GM18873 (cell line): Measurements from ENCODE around the gene TNKS1BP1.
"Not testable (repeated sequence)": the region's sequence is repeated elsewhere in the genome, so short reads cannot be mapped to it uniquely, and the experiment has no call there.

Experiments
- ATAC-seq: cut with Tn5 transposase; IDR thresholded peaks from one replicate; pipeline ENCODE4 v1.9.1; 2021; ENCODE audit warnings: mild to moderate bottlenecking, moderate library complexity, moderate number of reproducible peaks; ENCODE audit not compliant: unreplicated experiment, low FRiP score

TNKS1BP1 gene, protein sequence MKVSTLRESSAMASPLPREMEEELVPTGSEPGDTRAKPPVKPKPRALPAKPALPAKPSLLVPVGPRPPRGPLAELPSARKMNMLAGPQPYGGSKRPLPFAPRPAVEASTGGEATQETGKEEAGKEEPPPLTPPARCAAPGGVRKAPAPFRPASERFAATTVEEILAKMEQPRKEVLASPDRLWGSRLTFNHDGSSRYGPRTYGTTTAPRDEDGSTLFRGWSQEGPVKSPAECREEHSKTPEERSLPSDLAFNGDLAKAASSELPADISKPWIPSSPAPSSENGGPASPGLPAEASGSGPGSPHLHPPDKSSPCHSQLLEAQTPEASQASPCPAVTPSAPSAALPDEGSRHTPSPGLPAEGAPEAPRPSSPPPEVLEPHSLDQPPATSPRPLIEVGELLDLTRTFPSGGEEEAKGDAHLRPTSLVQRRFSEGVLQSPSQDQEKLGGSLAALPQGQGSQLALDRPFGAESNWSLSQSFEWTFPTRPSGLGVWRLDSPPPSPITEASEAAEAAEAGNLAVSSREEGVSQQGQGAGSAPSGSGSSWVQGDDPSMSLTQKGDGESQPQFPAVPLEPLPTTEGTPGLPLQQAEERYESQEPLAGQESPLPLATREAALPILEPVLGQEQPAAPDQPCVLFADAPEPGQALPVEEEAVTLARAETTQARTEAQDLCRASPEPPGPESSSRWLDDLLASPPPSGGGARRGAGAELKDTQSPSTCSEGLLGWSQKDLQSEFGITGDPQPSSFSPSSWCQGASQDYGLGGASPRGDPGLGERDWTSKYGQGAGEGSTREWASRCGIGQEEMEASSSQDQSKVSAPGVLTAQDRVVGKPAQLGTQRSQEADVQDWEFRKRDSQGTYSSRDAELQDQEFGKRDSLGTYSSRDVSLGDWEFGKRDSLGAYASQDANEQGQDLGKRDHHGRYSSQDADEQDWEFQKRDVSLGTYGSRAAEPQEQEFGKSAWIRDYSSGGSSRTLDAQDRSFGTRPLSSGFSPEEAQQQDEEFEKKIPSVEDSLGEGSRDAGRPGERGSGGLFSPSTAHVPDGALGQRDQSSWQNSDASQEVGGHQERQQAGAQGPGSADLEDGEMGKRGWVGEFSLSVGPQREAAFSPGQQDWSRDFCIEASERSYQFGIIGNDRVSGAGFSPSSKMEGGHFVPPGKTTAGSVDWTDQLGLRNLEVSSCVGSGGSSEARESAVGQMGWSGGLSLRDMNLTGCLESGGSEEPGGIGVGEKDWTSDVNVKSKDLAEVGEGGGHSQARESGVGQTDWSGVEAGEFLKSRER (N-terminal part only)

DNA sequence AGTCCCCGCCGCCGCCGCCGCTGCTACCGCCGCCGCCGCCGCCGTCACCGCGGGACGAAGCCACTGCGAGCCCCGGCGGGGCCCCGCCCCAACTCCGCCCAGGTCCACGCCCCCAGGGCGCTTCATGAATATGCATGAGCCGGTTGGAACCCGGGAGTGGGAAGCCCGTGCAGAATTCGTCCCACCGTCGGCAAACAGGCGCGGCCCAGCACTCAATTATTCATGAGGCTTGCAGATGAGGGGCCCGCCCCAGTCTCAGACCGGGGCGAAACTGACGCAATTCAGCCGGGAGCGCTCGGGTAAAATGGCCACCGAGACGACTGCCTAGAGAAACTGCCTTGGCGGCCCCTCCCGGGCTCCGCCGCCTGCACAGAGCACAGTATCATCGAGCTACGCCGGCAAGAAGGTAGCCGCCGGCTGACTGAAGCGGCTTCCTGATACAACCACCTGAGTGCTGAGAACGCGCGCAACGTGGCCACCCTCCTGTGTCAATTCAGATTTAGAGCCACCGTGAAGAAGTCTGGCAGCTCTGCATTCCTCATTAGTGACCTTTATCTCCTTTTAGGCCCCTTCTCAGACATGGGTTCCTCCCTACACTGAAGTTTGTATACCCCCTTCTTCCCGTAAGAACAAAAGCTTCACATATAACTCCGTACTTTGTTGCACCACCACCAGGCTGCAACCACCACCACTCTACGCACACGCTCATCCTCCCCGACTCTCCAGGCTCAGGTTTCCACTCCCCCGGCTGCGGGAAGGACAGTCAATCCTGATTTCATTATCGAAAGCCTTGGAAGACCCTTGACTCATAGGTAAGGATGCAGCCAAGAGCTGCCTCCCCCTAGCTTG lies at the start of gene TNKS1BP1:
Gene TNKS1BP1 (minus strand): TSS at position 67 of the 849 bp plus-strand sequence. CDS start 3,067 bp downstream, outside the sequence.
- ATAC-seq, result peak; percentile 88

DNA sequence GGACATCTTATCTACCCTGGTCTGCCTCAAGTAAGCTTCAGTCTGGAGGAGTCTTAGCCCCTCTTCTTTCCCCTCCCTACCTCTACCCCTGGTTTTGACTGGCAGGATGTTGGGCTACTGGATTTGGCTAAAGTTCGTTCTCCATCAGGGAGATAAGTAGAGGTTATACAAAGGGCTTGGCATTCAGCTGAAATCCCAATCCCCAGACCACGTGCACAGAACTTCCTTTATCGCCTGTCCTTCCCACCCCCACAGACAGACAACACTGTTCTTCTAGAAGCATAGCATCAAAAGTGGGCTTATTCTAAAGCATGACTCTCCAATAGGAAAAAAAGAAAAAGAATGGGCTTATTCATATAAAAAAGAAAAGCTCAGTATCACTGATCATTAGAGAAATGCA lies 48.4 kb upstream of the TNKS1BP1 start:
- no peak for ATAC-seq

DNA sequence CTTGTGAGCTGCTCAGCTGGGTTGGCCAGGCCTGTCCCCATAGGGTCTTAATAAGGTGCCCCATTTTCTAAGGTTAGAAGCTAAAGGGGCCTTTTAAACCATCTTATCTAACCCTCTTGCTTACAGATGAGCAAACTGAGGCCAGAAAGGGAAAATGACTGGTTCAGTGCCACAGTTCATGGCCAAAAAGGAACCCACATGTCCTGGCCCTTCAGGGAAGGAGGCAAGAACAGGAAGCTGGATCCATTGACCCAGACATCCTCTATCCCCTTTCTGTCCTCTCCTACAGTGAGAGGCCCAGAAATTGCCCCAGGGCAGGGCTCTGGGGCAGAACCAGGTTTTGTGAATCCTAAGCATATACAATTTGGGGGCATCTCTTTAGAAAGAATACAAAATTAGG lies 46.2 kb upstream of the TNKS1BP1 start:
- no peak for ATAC-seq

DNA sequence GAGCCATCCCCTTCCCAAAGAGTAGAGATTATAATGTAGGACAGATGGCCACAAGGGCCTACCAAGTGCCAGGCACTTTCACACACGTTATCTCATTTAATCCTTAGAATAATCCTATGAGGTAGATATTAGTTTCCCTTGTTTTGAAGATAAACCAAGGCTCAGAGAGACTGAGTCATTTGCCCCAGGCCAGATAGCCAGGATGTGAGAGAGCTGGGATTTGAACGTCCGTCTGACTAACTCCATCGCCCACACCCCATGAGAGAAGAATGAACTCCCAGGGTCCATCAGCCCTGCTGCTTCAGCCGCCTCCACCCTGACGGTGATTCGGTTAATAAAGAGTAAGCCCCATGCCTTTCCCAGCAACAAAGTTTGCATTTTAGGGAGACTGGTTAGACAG lies 45.5 kb upstream of the TNKS1BP1 start:
- no peak for ATAC-seq

DNA sequence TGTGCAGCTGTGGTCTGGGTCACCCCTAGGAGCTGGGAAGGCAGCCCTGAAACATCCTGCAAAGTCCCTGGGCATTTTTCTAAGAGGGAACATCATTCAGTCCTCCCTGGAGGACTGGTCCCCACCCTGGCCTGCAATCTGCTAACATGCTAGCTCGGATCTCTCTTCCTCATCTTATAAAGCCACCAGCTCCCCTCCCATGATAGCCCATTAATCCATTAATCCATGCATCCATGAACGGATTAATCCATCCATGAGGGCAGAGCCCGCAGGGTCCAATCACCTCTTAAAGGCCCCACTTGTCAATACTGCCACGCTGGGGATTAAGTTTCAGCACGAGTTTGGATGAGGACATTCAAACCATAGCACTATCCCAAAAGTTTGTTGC lies 44.1 kb upstream of the TNKS1BP1 start:
- no peak for ATAC-seq

DNA sequence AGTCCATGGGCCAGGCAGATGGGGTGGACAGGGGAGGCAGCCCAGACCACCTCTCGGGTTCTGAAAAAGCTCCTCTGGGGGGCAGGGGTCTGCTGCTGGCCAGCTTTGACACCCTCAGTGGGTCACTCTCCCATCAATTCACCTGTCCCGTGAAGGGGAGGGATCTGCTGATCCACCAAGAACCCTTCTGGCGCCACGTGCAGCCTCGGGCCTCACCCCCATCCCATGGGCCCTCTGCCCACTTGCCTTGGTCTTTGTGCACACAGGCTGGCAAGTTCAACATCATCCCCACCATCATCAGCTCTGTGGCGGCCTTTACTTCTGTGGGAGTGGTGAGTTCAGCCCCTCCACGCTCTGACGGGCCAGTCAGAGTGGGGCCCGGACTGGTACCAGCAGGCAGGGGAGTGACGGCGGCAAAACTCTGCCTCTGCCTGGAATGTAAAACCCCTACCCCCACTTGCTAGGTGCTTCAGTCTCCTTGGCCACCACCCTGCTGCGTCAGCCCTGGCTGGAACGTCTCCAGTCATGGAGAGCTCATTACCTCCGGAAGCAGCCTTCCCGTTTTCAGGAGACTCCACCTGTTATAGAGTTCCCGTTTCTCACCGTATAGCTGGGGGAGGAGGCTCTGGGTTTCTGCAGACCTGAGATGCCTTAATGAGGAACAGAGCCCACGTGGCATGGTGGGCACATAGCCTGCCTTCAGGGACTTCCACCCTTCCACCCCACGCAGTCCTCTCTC lies 43.5 kb upstream of the TNKS1BP1 start:
- no peak for ATAC-seq

DNA sequence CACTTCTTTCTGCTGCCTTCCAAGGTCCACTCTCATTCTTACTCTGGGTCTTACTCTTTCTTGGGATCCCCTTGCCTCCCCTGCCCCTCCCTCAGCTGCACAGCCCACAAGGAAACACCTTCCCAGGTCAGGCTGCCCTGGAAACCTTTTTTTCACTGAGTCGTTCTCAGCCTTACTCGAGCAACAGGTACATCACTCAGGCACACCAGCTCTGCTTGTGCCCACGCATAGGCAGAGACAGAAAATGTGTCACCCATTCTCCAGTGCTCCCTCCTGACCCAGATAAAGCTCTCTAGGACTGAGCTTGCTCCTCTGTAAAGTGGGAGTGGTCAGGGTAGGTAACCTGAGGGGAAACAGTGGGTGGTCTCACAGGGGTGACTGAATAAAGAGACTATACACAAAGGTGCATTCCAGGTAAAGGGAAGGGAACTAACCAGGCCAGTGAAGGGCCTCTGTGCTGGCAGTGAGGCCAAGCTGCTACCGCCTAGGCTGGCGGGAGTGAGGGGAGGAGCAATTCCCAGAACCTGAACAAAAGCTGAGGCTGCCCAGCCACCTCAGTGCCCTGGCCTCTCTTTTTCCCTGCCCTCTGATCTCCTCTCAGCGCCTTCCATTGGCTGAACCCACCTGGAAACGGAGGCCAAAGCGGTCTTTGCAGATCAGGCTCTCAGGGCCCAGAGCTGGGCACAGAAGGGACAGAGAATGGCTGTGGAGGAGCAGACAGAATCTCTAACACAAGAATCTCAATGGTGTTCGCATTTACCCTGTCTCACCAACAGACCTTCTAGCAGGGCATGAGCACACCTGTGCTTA lies 40.3 kb upstream of the TNKS1BP1 start:
- no peak for ATAC-seq

DNA sequence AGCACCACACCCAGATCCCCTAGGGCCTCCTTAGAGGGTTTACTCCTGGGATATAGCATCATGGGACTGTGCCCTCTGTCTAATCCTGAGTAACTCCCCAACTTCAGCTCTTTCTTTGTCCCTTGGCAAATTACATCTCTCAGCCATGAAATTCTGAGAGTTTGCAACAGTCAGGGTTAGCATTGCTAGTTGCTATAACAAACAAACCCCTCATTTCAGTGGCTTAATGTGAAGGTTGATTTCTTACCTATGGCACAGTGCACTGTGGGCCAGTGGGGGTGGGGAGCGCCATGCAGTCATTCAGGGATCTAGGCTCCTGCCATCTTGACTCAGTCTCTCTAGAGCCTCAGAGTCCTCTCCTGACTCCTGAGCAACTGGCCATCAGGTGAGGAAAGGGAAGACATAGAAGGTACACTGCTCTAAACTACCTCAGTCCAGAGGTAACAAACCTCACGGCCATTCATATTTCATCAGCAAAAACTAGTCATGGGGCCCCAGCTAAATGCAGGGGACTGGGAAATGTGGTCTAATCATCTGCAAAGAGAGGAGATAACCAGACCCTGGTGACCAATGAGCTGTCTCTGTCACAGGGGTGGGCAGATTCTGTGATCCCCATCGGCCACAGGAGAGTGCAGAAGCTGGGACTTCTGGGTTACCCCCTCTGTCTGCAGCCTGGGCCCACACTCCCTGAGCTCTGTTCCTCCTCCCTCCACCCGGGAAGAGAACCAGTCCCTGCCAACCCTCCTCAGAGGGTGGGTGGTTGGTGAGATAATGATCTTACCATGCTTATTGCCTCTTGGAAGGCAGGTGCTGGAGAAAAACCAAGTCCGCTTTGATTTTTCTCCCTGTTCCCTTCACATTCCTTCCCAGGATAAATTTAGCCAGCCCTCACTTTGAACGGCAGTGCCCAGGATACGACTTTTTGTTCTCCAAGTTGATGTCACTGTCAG lies 38.7 kb upstream of the TNKS1BP1 start:
- ATAC-seq, result no peak

DNA sequence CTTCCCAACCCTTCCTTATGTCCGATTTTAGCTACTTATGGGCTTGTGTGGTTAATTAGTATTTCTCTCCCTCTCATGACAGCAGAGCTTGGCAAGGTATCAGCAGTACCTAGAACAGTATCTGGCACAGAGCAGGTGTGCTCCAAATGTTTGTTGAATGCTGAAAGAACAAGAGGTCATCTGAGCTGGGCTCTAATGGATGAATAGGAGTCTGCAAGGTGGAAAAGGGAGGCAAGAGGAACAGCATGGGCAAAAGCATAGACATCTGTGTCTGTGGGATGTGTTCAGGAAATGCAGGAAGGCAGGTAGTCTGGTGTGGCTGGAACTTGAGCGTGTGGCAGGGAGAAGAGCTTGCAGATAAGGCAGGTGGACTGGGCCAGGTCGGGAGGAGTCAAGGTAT lies 37.2 kb upstream of the TNKS1BP1 start:
- no peak for ATAC-seq

DNA sequence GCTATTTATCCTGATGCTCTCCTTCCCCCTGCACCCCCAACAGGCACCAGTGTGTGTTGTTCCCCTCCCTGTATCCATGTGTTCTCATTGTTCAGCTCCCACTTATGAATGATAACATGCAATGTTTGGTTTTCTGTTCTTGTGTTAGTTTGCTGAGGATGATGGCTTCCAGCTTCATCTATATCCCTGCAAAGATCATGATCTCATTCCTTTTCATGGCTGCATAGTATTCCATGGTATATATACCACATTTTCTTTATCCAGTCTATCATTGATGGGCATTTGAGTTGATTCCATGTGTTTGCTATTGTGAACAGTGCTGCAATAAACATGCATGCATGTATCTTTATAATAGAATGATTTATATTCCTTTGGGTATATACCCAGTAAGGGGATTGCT lies 36.7 kb upstream of the TNKS1BP1 start:
- ATAC-seq, result not testable (repeated sequence)

DNA sequence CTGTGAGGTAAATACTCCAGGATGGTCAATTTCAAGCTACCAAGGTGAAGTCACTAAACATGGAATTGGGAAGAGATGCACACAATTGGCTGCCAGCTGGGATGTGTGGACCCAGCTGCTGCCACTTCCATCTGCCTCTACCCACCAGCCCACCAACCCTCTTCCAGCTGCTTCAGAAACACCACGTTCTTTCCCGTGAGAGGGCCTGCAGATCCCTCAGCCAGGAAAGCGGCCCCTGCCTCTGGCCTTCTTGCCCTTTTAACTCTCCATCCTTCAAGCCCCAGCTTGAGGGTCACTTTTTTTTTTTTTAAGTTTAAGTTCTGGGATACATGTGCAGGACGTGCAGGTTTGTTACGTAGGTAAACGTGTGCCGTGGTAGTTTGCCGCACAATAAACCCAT lies 36.2 kb upstream of the TNKS1BP1 start:
- ATAC-seq, result no peak

DNA sequence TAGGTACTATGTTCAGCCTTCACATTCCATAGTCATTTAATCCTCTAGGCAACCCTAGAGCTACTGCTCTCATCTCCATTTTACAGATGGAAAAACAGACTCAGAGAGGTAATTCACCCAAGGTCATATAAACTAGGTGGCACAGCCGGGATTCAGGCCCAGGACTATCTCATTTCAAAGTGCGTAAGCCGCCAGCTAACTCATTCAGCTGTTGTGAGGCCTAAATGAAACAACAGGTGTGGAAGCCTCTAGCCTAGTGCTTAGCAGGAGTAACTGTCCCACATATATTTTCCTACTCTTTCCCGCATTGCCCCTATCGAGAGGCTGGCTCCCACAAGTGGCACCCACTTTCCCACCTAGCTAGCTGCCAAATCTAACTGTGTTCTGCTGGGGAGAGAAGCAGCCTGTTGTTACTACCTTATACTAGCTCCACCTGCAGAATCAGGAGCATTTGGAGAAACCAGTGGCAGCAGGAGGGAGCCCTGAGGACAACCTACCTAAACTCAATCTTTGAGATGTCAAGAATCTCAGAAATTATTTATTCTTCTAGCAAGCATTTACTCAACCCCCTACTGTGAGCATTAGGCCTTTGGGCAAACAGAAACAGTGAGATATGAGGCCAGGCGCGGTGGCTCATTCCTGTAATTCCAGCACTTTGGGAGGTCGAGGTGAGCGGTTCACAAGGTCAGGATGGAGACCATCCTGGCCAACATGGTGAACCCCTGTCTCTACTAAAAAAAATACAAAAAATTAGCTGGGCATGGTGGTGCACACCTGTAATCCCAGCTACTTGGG lies 35.3 kb upstream of the TNKS1BP1 start:
- no peak for ATAC-seq

DNA sequence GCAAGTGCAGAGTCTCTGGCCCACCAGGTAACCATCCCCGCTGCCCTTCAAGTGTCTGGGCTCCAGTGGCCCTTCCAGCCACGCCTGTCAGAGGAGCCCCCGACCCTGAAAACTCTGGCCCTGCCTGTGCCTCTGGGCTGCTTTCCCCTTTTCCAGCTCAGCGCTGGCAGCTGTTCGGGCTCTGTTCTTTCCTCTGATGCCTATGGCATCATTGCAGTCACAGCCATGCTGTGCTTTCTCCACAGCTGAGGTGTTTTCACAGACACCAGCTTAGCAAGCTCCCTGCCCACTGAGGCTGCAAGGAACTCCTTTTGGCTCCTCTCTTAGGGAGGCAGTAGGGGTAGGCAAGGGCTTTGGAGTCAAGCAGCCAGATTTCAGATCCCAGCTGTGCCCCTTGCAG lies 34.6 kb upstream of the TNKS1BP1 start:
- ATAC-seq, result no peak

DNA sequence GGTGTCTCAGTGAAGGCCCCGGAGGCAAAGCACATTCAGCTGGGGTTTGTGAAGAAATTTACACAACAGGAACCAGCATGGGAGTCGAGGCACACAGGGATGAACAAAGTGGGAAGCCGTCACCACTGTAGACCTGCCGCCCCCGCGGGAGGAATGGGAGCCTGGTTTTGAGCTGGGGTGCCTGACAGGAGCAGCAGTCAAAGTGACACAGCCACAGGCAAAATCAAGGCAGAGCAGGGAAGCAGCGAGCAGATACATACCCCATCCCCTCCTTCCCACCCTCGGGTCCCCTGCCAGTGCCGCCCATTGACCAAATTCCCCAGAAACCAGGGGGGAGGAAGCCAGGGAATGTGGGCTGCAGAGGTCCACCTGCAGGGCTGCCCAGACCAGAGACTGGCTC lies 34.2 kb upstream of the TNKS1BP1 start:
- ATAC-seq, result no peak

DNA sequence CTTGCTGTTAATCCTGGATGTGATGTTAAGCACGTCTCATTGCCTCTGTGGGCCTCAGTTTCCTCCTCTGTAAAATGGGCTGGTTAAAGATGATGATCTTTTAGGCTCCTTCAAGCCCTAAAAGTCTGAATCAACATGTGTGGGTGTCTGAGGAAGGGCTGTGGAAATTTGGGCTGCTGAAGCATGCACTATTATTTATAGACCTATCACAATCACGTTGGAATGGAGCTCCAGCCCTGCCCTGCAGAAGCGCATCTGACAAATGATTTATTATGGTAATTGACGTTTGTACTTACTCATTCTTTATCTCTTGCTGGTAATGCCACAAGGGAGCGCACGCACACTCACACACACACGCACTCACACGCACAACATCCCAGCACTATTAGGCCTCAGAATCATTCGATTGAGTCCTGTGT lies 33.8 kb upstream of the TNKS1BP1 start:
- no peak for ATAC-seq

DNA sequence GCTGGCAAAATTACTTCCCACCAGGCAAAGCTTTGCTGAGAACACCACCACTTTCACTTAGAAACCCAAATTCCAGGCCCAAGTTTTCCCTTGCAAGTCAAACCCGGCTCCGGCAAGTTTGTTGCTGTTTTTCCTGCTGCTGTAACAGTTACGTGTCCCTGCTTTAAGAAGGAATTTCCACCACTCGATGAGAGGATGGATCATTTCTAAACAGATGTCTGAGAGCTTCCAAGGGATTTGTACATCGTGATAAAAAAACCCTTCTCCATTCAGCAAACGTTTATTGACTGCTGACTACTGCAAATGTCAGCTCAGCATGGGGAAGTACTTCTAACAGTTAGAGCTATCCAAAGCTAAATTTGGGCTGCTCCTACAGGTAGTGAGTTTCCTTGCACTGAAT lies 33.1 kb upstream of the TNKS1BP1 start:
- ATAC-seq, result no peak
